ENCODE measurements around the gene TOMM22. TPM values are rescaled to one million over a fixed set of nuclear protein-coding genes. Genes with fewer than 3 reads are reported as not detected.

The TOMM22 gene
- total RNA-seq, 2 donors from 2014 or later = 16.1 to 35.8 TPM

- Histone ChIP-seq H3K4me3 (peak overlapping the region; percentile 86), H3K27me3 (replicated peaks; ENCODE audit: insufficient read depth) (no peaks in the 10 kb centered on the region), H3K27ac (peak overlapping the region; percentile 93 to 94), H3K4me1 (ENCODE audit: control insufficient read depth in 1 of 2, low read depth in 2 of 2) (peaks cover 17 to 37% of the 10 kb centered on the region in 2 donors), H3K36me3 (no peaks in the 10 kb centered on the region), H3K9me3 (no peaks in the 10 kb centered on the region)
- DNase-seq (ENCODE audit: low spot score) (no peak), ATAC-seq (ENCODE audit: insufficient number of reproducible peaks, low FRiP score, low read depth) (no peak)
- TF ChIP-seq CTCF (IDR thresholded peaks at IDR 0.05) = no peak
These were observed 25.1 kb downstream of the TOMM22 start for GRCh38 chr22:38706901-38707195.

- Histone ChIP-seq H3K27ac (peak overlapping the region in 1 of 2 donors; percentile 93), H3K4me3 (peak overlapping the region; percentile 86)
- no peak for DNase-seq (ENCODE audit: low spot score)
These were observed 25.6 kb downstream of the TOMM22 start for GRCh38 chr22:38707346-38707745.

GRCh38 chr22:38707984-38708383 lies 26.2 kb downstream of the TOMM22 start:
- H3K4me3 ChIP-seq = no peak overlapping the region

More at GRCh38 chr22:38707346-38707745, 25.6 kb downstream of the TOMM22 start:
- no peaks in the 10 kb centered on the region for H3K9me3 ChIP-seq
- TF ChIP-seq CTCF (IDR thresholded peaks at IDR 0.05) = no peak
- H3K27me3 ChIP-seq (replicated peaks; ENCODE audit: insufficient read depth) = no peaks in the 10 kb centered on the region
- H3K4me1 ChIP-seq (ENCODE audit: control insufficient read depth in 1 of 2, low read depth in 2 of 2) = peaks cover 17 to 37% of the 10 kb centered on the region in 2 donors
- ATAC-seq (ENCODE audit: insufficient number of reproducible peaks, low FRiP score, low read depth) = no peak
- no peaks in the 10 kb centered on the region for H3K36me3 ChIP-seq

GRCh38 chr22:38709306-38709705 lies 27.5 kb downstream of the TOMM22 start:
- H3K36me3 ChIP-seq = peaks cover 4% of the 10 kb centered on the region
- TF ChIP-seq CTCF (IDR thresholded peaks at IDR 0.05) = no peak

More at GRCh38 chr22:38707984-38708383, 26.2 kb downstream of the TOMM22 start:
- H3K4me1 ChIP-seq (ENCODE audit: control insufficient read depth in 1 of 2, low read depth in 2 of 2) = peaks cover 17 to 40% of the 10 kb centered on the region in 2 donors
- H3K27me3 ChIP-seq (replicated peaks; ENCODE audit: insufficient read depth) = no peaks in the 10 kb centered on the region
- DNase-seq (ENCODE audit: low spot score) (no peak), ATAC-seq (ENCODE audit: insufficient number of reproducible peaks, low FRiP score, low read depth) (no peak)
- no peaks in the 10 kb centered on the region for H3K9me3 ChIP-seq
- no peak overlapping the region for H3K27ac ChIP-seq
- no peak for TF ChIP-seq CTCF (IDR thresholded peaks at IDR 0.05)
- peaks cover 4% of the 10 kb centered on the region for H3K36me3 ChIP-seq

GRCh38 chr22:38710351-38710750 lies 28.6 kb downstream of the TOMM22 start:
- Histone ChIP-seq H3K36me3 (peaks cover 4% of the 10 kb centered on the region), H3K4me1 (ENCODE audit: control insufficient read depth in 1 of 2, low read depth in 2 of 2) (peaks cover 17 to 42% of the 10 kb centered on the region in 2 donors), H3K27ac (no peak overlapping the region), H3K4me3 (no peak overlapping the region), H3K27me3 (replicated peaks; ENCODE audit: insufficient read depth) (no peaks in the 10 kb centered on the region), H3K9me3 (no peaks in the 10 kb centered on the region)
- no peak for DNase-seq (ENCODE audit: low spot score)
- ATAC-seq (ENCODE audit: insufficient number of reproducible peaks, low FRiP score, low read depth) = no peak
- TF ChIP-seq CTCF (IDR thresholded peaks at IDR 0.05) = no peak

More at GRCh38 chr22:38709306-38709705, 27.5 kb downstream of the TOMM22 start:
- H3K27ac ChIP-seq = no peak overlapping the region
- H3K4me1 ChIP-seq (ENCODE audit: control insufficient read depth in 1 of 2, low read depth in 2 of 2) = peaks cover 17 to 45% of the 10 kb centered on the region in 2 donors
- DNase-seq (ENCODE audit: low spot score) = no peak
- ATAC-seq (ENCODE audit: insufficient number of reproducible peaks, low FRiP score, low read depth) = no peak
- H3K9me3 ChIP-seq = no peaks in the 10 kb centered on the region
- H3K4me3 ChIP-seq = no peak overlapping the region
- H3K27me3 ChIP-seq (replicated peaks; ENCODE audit: insufficient read depth) = no peaks in the 10 kb centered on the region

All from thoracic aorta (tissue), 2 donors.